SK-N-SH treated with all-trans-retinoic acid at 6 μM for 48 hours (cell line): ENCODE data around the gene ITIH4.

ENCODE experiments used
- ATAC-seq: fragments of 200-7000 bp; cut with Tn5 transposase; 3 replicates; pipeline ENCODE4 v1.9.1; 2020; ENCODE audit warnings: mild to moderate bottlenecking, moderate library complexity
- ARNTL ChIP-seq: fragments of 450-650 bp; formaldehyde crosslinking; IDR thresholded peaks from 2 replicates; pipeline ENCODE4 v1.5.0; 2020; ENCODE audit warnings: low read depth, mild to moderate bottlenecking, moderate library complexity, borderline replicate concordance
- BACH2 ChIP-seq: fragments of 250-450 bp; sonication (Bioruptor Pico); IDR thresholded peaks from 2 replicates; pipeline ENCODE4 v1.9.0; 2021; ENCODE audit warnings: mild to moderate bottlenecking, borderline replicate concordance
- CSDC2 ChIP-seq: fragments of 250-450 bp; sonication (Bioruptor Pico); IDR thresholded peaks from 2 replicates; pipeline ENCODE4 v1.5.0; 2020; ENCODE audit warnings: mild to moderate bottlenecking, moderate library complexity
- CSRNP3 ChIP-seq: fragments of 250-450 bp; sonication (Bioruptor Pico); IDR thresholded peaks from 2 replicates; pipeline ENCODE4 v1.5.1; 2021; ENCODE audit warnings: mild to moderate bottlenecking, moderate library complexity
- ESRRG ChIP-seq: fragments of 250-450 bp; sonication (Bioruptor Pico); IDR thresholded peaks from 2 replicates; pipeline ENCODE4 v1.6.1; 2021; ENCODE audit warnings: mild to moderate bottlenecking
- GLIS3 ChIP-seq: fragments of 250-450 bp; sonication (Bioruptor Pico); IDR thresholded peaks from 2 replicates; pipeline ENCODE4 v1.5.0; 2020; ENCODE audit warnings: mild to moderate bottlenecking, moderate library complexity
- ISL1 ChIP-seq: fragments of 250-450 bp; sonication (Bioruptor Pico); IDR thresholded peaks from 2 replicates; pipeline ENCODE4 v2.1.2; 2022; ENCODE audit warnings: mild to moderate bottlenecking, moderate library complexity
- OSR1 ChIP-seq: fragments of 250-450 bp; sonication (Bioruptor Pico); IDR thresholded peaks from 2 replicates; pipeline ENCODE4 v1.8.0; 2022; ENCODE audit warnings: moderate library complexity, mild to moderate bottlenecking, inconsistent platforms
- PATZ1 ChIP-seq: fragments of 250-450 bp; sonication (Bioruptor Pico); IDR thresholded peaks from 2 replicates; pipeline ENCODE4 v1.8.0; 2020; ENCODE audit warnings: mild to moderate bottlenecking, moderate library complexity, borderline replicate concordance
- POU6F1 ChIP-seq: fragments of 250-450 bp; sonication (Bioruptor Pico); IDR thresholded peaks from 2 replicates; pipeline ENCODE4 v1.8.0; 2021; ENCODE audit warnings: low read depth, mild to moderate bottlenecking, moderate library complexity, borderline replicate concordance
- PPARA ChIP-seq: fragments of 250-450 bp; sonication (Bioruptor Pico); IDR thresholded peaks from 2 replicates; pipeline ENCODE4 v1.5.0; 2020; ENCODE audit warnings: mild to moderate bottlenecking, borderline replicate concordance
- RARB ChIP-seq: fragments of 250-450 bp; sonication (Bioruptor Pico); IDR thresholded peaks from 2 replicates; pipeline ENCODE4 v1.8.0; 2021; ENCODE audit warnings: mild to moderate bottlenecking, moderate library complexity
- TCF4 ChIP-seq: fragments of 250-450 bp; sonication (Bioruptor Pico); IDR thresholded peaks from 2 replicates; pipeline ENCODE4 v1.8.0; 2021; ENCODE audit warnings: mild to moderate bottlenecking, moderate library complexity, borderline replicate concordance
- TOX ChIP-seq: fragments of 250-450 bp; sonication (Bioruptor Pico); IDR thresholded peaks from 2 replicates; pipeline ENCODE4 v1.8.0; 2021; ENCODE audit warnings: mild to moderate bottlenecking, moderate library complexity, borderline replicate concordance
- TSHZ2 ChIP-seq: fragments of 250-450 bp; sonication (Bioruptor Pico); IDR thresholded peaks from 2 replicates; pipeline ENCODE4 v1.5.0; 2020; ENCODE audit warnings: mild to moderate bottlenecking, moderate library complexity
- ZC3H10 ChIP-seq: fragments of 250-450 bp; sonication (Bioruptor Pico); IDR thresholded peaks from 2 replicates; pipeline ENCODE4 v1.5.1; 2021; ENCODE audit warnings: mild to moderate bottlenecking, moderate library complexity
- ZFP3 ChIP-seq: fragments of 250-450 bp; sonication (Bioruptor Pico); IDR thresholded peaks from 2 replicates; pipeline ENCODE4 v1.5.0; 2020; ENCODE audit warnings: mild to moderate bottlenecking, moderate library complexity
- ZFP30 ChIP-seq: fragments of 450-650 bp; formaldehyde crosslinking; IDR thresholded peaks from 2 replicates; pipeline ENCODE4 v1.5.0; 2022; ENCODE audit warnings: mild to moderate bottlenecking, moderate library complexity
- ZNF565 ChIP-seq: fragments of 450-650 bp; formaldehyde crosslinking; conservative IDR thresholded peaks from 2 replicates; pipeline ENCODE4 v1.5.0; 2020; ENCODE audit warnings: low read depth, mild to moderate bottlenecking, moderate library complexity

The ITIH4 gene

GRCh38 chr3:52860424-52860768, 29.9 kb upstream of the ITIH4 start:
- TF ChIP-seq RARB (CRISPR knock-in tag) (no peak), OSR1 (no peak), ARNTL (CRISPR knock-in tag) (no peak), BACH2 (CRISPR knock-in tag) (no peak), GLIS3 (CRISPR knock-in tag) (no peak), PPARA (CRISPR knock-in tag) (no peak), ZFP3 (CRISPR knock-in tag) (no peak), ISL1 (CRISPR knock-in tag) (no peak), ZNF565 (CRISPR knock-in tag) (no peak), TSHZ2 (CRISPR knock-in tag) (no peak), TCF4 (CRISPR knock-in tag) (no peak), CSDC2 (CRISPR knock-in tag) (no peak), PATZ1 (CRISPR knock-in tag) (no peak), CSRNP3 (no peak), ESRRG (CRISPR knock-in tag) (no peak), ZFP30 (CRISPR knock-in tag) (no peak), TOX (CRISPR knock-in tag) (no peak)
- ATAC-seq = no peak

- no peak for TF ChIP-seq CSDC2 (CRISPR knock-in tag)
- TF ChIP-seq, all 23 proteins: peak for 0
- no peak for ATAC-seq
Measured at GRCh38 chr3:52859686-52860423, 29.4 kb upstream of the ITIH4 start.

GRCh38 chr3:52857864-52858263, 27.4 kb upstream of the ITIH4 start:
- no peak for TF ChIP-seq ARNTL (CRISPR knock-in tag)
- no peak for TF ChIP-seq GLIS3 (CRISPR knock-in tag)
- TF ChIP-seq TCF4 (CRISPR knock-in tag) = no peak
- TF ChIP-seq BACH2 (CRISPR knock-in tag) = no peak
- TF ChIP-seq RARB (CRISPR knock-in tag) = no peak
- TF ChIP-seq POU6F1 (CRISPR knock-in tag) = no peak
- TF ChIP-seq PATZ1 (CRISPR knock-in tag) = no peak
- TF ChIP-seq OSR1 = no peak
- no peak for TF ChIP-seq ISL1 (CRISPR knock-in tag)
- TF ChIP-seq ZC3H10 = no peak
- TF ChIP-seq PPARA (CRISPR knock-in tag) = no peak
- TF ChIP-seq ESRRG (CRISPR knock-in tag) = no peak
- no peak for TF ChIP-seq TOX (CRISPR knock-in tag)
- TF ChIP-seq, all 23 proteins: peak for 0
- ATAC-seq = no peak
